GM12878 (cell line): ENCODE data around the gene PNMA5. TPM values are rescaled to one million over a fixed set of nuclear protein-coding genes. Genes with fewer than 3 reads are reported as not detected.

ENCODE experiments used
- ATAC-seq: fragments of 200-7000 bp; cut with Tn5 transposase; 3 replicates; pipeline ENCODE4 v1.9.1; 2020; ENCODE audit warnings: mild to moderate bottlenecking, moderate library complexity
- BruUV-seq: library from RNA; stranded (reverse); fragments of 400-500 nt; replicated peaks from 2 replicates; lab custom pipeline; 2021; lab: Mats Ljungman, UMichigan
- CTCF ChIA-PET: fragments of 300-600 bp; sonication (Branson Sonifier 250); formaldehyde crosslinking; extraction: SDS; loops from one replicate; lab custom pipeline; 2021; ENCODE audit warnings: inconsistent platforms; lab: Yijun Ruan, JAX
- POLR2A ChIA-PET: fragments of 350-600 bp; formaldehyde crosslinking; extraction: SDS; loops from one replicate; lab custom pipeline; 2021; ENCODE audit warnings: inconsistent platforms; lab: Charles Lee
- RAD21 ChIA-PET: fragments of 300-600 bp; sonication (Branson Sonifier 250); formaldehyde crosslinking; loops from one replicate; lab custom pipeline; 2023; ENCODE audit warnings: antibody characterized with exemption; ENCODE audit not compliant: unreplicated experiment; lab: Charles Lee
- SMC1A ChIA-PET: fragments of 300-600 bp; sonication (Branson Sonifier 250); formaldehyde crosslinking; loops from one replicate; lab custom pipeline; 2023; ENCODE audit not compliant: unreplicated experiment, uncharacterized antibody; lab: Charles Lee
- DNase-seq: peaks from one replicate; pipeline ENCODE4 v3.0.0-alpha.2; 2011; ENCODE audit warnings: low read depth, low spot score
- FAIRE-seq: peaks from 3 replicates; lab custom pipeline; 2011; peaks lifted over from hg19 to GRCh38; lab: Jason Lieb, UNC
- H2AFZ ChIP-seq: 2 replicates; pipeline ENCODE4 v1.6.0; 2011; ENCODE audit warnings: low read depth, low read length, control low read depth; ENCODE audit not compliant: control insufficient read depth
- H3K27ac ChIP-seq: 2 replicates; pipeline ENCODE4 v1.5.1; 2011; ENCODE audit warnings: control low read depth; ENCODE audit not compliant: control insufficient read depth, insufficient read depth
- H3K27me3 ChIP-seq, 2 experiments: replicated peaks in 1 of 2; 2 replicates each; pipeline versions ENCODE4 v1.6.0 to v1.6.1; 2011; ENCODE audit warnings: low read length in 1 of 2; ENCODE audit not compliant: control insufficient read depth in 2 of 2, insufficient read depth in 2 of 2
- H3K36me3 ChIP-seq, 2 experiments: 2 replicates each; pipeline ENCODE4 v1.5.1; 2011; ENCODE audit warnings: low read length in 1 of 2; ENCODE audit not compliant: control insufficient read depth in 2 of 2, insufficient read depth in 2 of 2
- H3K4me1 ChIP-seq: 2 replicates; pipeline ENCODE4 v1.6.1; 2011; ENCODE audit warnings: mild to moderate bottlenecking, low read length, moderate library complexity, mixed read lengths; ENCODE audit not compliant: control insufficient read depth, insufficient read depth
- H3K4me2 ChIP-seq: 2 replicates; pipeline ENCODE4 v1.6.0; 2011; ENCODE audit warnings: control low read depth; ENCODE audit not compliant: control insufficient read depth, insufficient read depth
- H3K4me3 ChIP-seq: fragments of 200-600 bp; sonication (generic); 2 replicates; pipeline ENCODE4 v1.5.1; 2016
- H3K79me2 ChIP-seq: 2 replicates; pipeline ENCODE4 v1.6.0; 2011; ENCODE audit warnings: low read length; ENCODE audit not compliant: control insufficient read depth, insufficient read depth
- H3K9ac ChIP-seq: 2 replicates; pipeline ENCODE4 v1.8.0; 2011; ENCODE audit warnings: low read length, control low read depth, mixed read lengths; ENCODE audit not compliant: control insufficient read depth, insufficient read depth
- H3K9me3 ChIP-seq: replicated peaks from 3 replicates; pipeline ENCODE4 v1.5.1; 2011; ENCODE audit warnings: mild to moderate bottlenecking, low read length; ENCODE audit not compliant: control insufficient read depth, insufficient read depth
- H4K20me1 ChIP-seq: 2 replicates; pipeline ENCODE4 v1.6.0; 2011; ENCODE audit not compliant: control insufficient read depth, insufficient read depth
- BCLAF1 ChIP-seq: fragments of 450-650 bp; IDR thresholded peaks from 2 replicates; pipeline ENCODE4 v1.6.1; 2017; ENCODE audit warnings: antibody characterized with exemption, mild to moderate bottlenecking, moderate library complexity
- CUX1 ChIP-seq: IDR thresholded peaks from 2 replicates; pipeline ENCODE4 v1.6.1; 2012; ENCODE audit warnings: improper control_type of control experiment, low read depth, low read length; ENCODE audit not compliant: insufficient replicate concordance
- GATAD2B ChIP-seq: fragments of 450-650 bp; conservative IDR thresholded peaks from 2 replicates; pipeline ENCODE4 v1.6.1; 2017; ENCODE audit warnings: low read depth, mild to moderate bottlenecking, moderate library complexity
- IKZF1 ChIP-seq: fragments of 450-650 bp; conservative IDR thresholded peaks from 2 replicates; pipeline ENCODE4 v1.6.1; 2017; ENCODE audit warnings: antibody characterized with exemption, mild to moderate bottlenecking
- NR2F1 ChIP-seq: fragments of 450-650 bp; conservative IDR thresholded peaks from 2 replicates; pipeline ENCODE4 v1.6.1; 2017; ENCODE audit warnings: mild to moderate bottlenecking
- POU2F2 ChIP-seq: IDR thresholded peaks from 3 replicates; pipeline ENCODE4 v1.6.1; 2011; ENCODE audit warnings: low read depth, mild to moderate bottlenecking, low read length, borderline replicate concordance
- RAD21 ChIP-seq: IDR thresholded peaks from 2 replicates; pipeline ENCODE4 v1.6.1; 2011; ENCODE audit warnings: mild to moderate bottlenecking, low read depth, low read length, moderate library complexity; ENCODE audit not compliant: insufficient read depth
- SREBF1 ChIP-seq: IDR thresholded peaks from 2 replicates; pipeline ENCODE4 v1.6.1; 2012; ENCODE audit warnings: mild to moderate bottlenecking, low read length
- TBL1XR1 ChIP-seq: IDR thresholded peaks from 2 replicates; pipeline ENCODE4 v1.6.1; 2012; ENCODE audit warnings: low read depth, low read length, improper control_type of control experiment
- WRNIP1 ChIP-seq: IDR thresholded peaks from 2 replicates; pipeline ENCODE4 v1.6.1; 2011; ENCODE audit warnings: low read depth, low read length, improper control_type of control experiment, borderline replicate concordance
- ZNF24 ChIP-seq: fragments of 450-650 bp; IDR thresholded peaks from 2 replicates; pipeline ENCODE4 v1.6.1; 2017; ENCODE audit warnings: antibody characterized with exemption, mild to moderate bottlenecking
- ZNF592 ChIP-seq: fragments of 450-650 bp; IDR thresholded peaks from 2 replicates; pipeline ENCODE4 v1.6.1; 2017; ENCODE audit warnings: mild to moderate bottlenecking, moderate library complexity
- WGBS: methylation state at CpG from one replicate; pipeline ENCODE4 v1.1.6; 2016; ENCODE audit warnings: low lambda C conversion rate; ENCODE audit not compliant: insufficient replicate concordance, insufficient coverage; ENCODE audit errors: missing lambda C conversion rate; 5-methylcytosine and 5-hydroxymethylcytosine counted together
- in situ Hi-C: fragments of 300-500 bp; cut with MboI; formaldehyde crosslinking; loops from 9 replicates; pipeline ENCODE4 v1.14.3; 2018; ENCODE audit warnings: mixed read lengths
- intact Hi-C: fragments of 100-400 bp; cut with micrococcal nuclease; formaldehyde crosslinking; loops from one replicate; pipeline ENCODE4 v1.14.2; 2022; ENCODE audit not compliant: unreplicated experiment
- polyA plus RNA-seq, 11 experiments: library from polyadenylated mRNA; depleted of rRNA in 4 of 11; unstranded in 6 of 11; stranded (reverse) in 5 of 11; fragments of >200 nt; fragmentation: Nextera tagmentation in 4 of 11; fragmentation: Illumina TruSeq in 1 of 11; extraction: Ambion mirVana in 4 of 11; extraction: Trizol in 1 of 11; gene quantifications; 1 replicate in 1 of 11; 2 replicates in 10 of 11; pipeline versions ENCODE4 v1.2.1 to v1.2.3, GENCODE V29; 2011 to 2016; ENCODE audit warnings: inconsistent platforms in 2 of 11, missing spikeins in 2 of 11, low read depth in 1 of 11
- total RNA-seq, 4 experiments: library from RNA; depleted of rRNA in 3 of 4; stranded (reverse); fragments of >200 nt in 3 of 4; fragmentation: Illumina TruSeq in 1 of 4; extraction: Trizol in 1 of 4; gene quantifications; 2 replicates each; pipeline versions ENCODE4 v1.2.1 to v1.2.3, GENCODE V29; 2013 to 2021

Gene PNMA5
- total and polyA plus RNA-seq, 10 of the 15 experiments (the other 5 are each of a cell fraction or from before 2014, with no cell fraction given) = 0.03 TPM; not detected in 9

- ChIA-PET SMC1A (interaction anchor here (1.4 kb wide), 1 partner anchor 563 kb away, joined by 3 read pairs; no protein-coding TSS in a partner anchor), POLR2A (interaction anchor here (0.5 kb wide), 1 partner anchor 10 kb away, joined by 3 read pairs; no protein-coding TSS in a partner anchor), CTCF (interaction anchor here (0.6 to 4.4 kb wide), 5 partner anchors 9 to 725 kb away, joined by 3 to 25 read pairs (median 18); partner anchors contain the start of gene HAUS7), RAD21 (no interaction called here)
- Histone ChIP-seq H3K79me2 (no peaks in the 10 kb centered on the region), H3K9ac (no peak overlapping the region), H3K9me3 (no peaks in the 10 kb centered on the region), H2AFZ (no peak overlapping the region), H4K20me1 (no peaks in the 10 kb centered on the region), H3K27ac (no peak overlapping the region), H3K4me3 (no peak overlapping the region), H3K36me3 (no peaks in the 10 kb centered on the region), H3K27me3 (no peaks in the 10 kb centered on the region; a peak in 1 of 4 replicates), H3K4me1 (no peaks in the 10 kb centered on the region), H3K4me2 (no peak overlapping the region)
- no peak for DNase-seq
- intact Hi-C loops = loop anchor here (5.0 kb wide), 1 partner anchor 718 kb away; no protein-coding TSS in a partner anchor
- ATAC-seq = no peak
- in situ Hi-C loops = loop anchor here (10.0 kb wide), 1 partner anchor 561 kb away; no protein-coding TSS in a partner anchor
- no TSS peak for BruUV-seq
- WGBS = 38% methylated on average over 1 of the region's 1 CpG
- no peak for FAIRE-seq
- TF ChIP-seq IKZF1 (no peak), ZNF592 (no peak), POU2F2 (no peak), ZNF24 (no peak), NR2F1 (no peak), CUX1 (no peak), GATAD2B (no peak), BCLAF1 (no peak), RAD21 (no peak), WRNIP1 (no peak), TBL1XR1 (no peak), SREBF1 (no peak)
Measured at GRCh38 chrX:152943826-152944225, 50.1 kb downstream of the PNMA5 start.
